Activated CD8-positive, alpha-beta memory T cell treated with anti-CD3 and anti-CD28 coated beads, Interleukin-2, amount 50 U/mL, for 48 hours (primary cell): ENCODE measurements around the gene TAS2R13.

Experiments
- DNase-seq: peaks from one replicate; pipeline ENCODE4 v3.0.0-alpha.2; 2020

The TAS2R13 gene, protein sequence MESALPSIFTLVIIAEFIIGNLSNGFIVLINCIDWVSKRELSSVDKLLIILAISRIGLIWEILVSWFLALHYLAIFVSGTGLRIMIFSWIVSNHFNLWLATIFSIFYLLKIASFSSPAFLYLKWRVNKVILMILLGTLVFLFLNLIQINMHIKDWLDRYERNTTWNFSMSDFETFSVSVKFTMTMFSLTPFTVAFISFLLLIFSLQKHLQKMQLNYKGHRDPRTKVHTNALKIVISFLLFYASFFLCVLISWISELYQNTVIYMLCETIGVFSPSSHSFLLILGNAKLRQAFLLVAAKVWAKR

DNA sequence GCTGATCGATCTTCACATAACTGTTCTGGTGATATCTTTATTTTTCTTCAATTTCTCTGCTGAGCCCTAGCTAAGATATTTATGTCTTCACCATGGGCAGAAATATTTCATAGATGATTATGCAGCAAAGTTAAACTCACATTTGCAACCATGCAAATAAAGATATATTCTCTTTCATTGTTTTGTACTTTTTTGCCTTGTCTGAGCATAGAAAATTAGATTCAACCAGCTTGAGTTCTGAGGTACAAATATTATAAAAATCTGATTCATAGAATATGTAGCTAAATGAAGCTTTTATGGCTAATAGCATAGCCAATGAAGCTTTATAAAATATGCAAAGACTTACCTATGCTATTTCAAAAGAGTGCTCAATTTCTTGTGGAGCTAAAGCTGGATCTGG, at the start of gene TAS2R13:
TAS2R13 (minus strand) TSS at position 101 of the 400 bp plus-strand sequence. CDS start 264 bp downstream, outside the sequence.
- no peak for DNase-seq

DNA sequence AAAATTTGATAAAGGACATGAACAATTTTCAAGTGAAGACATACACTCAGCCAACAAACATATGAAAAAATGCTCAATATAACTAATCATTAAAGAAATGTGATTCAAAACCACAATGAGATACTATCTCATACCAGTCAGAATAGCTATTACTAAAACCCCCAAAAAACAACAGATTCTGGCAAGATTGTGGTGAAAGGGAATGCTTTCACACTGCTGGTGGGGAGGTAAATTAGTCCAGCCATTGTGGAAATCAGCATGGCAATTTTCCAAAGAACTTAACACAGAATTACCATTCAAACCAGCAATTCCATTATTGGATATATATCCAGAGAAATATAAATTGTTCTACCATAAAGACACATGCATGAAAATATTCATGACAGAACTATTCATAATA, 48.4 kb upstream of the TAS2R13 start:
- DNase-seq: no peak

DNA sequence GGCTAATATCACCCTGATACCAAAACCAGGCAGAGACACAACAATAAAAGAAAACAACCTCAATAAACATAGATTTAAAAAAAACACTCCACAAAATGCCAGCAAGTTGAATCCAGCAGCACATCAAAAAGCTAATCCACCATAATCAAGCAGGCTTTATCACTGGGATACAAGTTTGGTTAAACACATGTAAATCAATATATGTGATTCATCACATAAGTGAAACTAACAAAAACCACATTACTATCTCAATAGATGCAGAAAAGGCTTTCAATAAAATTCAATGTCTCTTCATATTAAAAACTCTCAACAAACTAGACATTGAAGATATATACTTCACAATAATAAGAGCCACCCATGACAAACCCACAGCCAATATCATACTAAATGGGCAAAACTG, 46.7 kb upstream of the TAS2R13 start:
- DNase-seq: no peak

DNA sequence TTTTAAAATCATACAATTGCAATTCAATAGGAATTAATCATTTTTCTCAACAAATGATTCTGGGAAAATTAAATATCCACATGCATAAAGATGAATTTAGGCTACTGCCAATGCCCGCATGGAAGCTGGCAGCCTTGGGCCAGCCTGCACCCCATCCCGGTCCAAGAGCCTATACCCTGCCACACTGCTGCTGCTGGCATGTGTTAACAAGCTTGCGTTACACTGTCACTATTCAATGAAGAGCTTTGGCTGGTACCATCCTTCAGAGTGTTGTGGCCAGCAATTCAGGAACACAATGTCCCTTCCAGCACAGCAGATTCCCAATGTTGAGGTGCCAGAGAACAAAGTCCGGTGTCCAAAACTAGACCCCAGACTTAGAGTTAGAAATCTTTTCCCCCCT, 43.3 kb upstream of the TAS2R13 start:
- DNase-seq: no peak

DNA sequence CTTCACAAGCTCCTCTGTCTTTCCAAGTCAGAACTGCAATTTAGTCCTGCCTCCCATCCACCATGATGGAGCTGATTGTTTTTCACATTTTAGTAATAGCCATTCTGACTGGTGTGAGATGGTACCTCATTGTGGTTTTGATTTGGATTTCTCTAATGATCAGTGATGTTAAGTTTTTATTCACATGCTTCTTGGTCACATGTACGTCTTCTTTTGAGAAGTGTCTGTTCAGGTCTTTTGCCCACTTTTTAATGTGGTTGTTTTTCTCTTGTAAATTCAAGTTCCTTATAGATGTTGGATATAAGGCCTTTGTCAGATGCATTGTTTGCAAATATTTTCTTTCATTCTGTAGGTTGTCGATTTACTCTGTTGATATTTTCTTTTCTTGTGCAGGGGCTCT, 33.8 kb upstream of the TAS2R13 start:
- no peak for DNase-seq

DNA sequence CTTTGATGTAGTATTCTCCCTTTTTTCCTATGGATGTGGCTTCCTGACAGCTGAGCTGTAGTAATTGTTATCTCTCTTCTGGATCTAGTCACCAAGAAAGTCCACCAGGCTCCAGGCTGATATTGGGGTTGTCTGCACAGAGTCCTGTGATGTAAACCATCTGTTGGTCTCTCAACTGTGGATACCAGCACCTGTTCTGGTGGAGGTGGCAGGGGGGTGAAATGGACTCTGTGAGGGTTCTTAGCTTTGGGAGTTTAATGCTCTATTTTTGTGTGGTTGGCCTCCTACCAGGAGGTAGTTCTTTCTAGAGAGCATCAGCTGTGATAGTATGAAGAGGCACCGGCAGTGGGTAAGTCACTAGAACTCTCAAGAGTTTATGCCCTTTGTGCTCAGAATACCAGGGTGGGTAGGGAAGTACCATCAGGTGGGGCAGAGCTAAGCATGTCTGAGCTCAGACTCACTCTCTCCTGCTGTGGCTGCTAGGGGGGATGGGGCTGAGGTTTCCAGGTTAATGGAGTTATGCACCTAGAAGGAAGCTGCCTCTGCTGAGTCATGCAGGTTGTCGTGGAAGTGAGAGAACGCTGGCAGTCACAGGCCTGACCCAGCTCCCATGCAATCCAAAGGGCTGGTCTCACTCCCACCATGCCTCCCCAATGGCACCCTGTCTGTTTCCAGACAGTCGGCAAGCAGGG, 32.7 kb upstream of the TAS2R13 start:
- no peak for DNase-seq

DNA sequence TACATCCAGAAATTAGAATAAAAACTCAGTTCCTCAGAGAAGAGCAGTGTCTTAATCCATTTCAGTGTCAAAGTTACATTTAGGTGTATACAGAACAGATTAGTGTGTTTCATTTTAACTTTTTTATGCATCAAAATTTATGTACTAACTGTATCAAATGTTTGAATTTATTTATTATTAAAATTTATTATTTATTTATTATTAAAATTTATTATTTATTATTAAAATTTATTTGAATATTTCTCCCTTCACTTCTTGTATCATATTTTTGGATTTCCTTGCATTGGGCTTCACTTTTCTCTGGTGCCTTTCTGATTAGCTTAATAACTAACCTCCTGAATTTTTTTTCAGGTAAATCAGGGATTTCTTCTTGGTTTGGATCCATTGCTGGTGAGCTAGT, 32.0 kb upstream of the TAS2R13 start:
- no peak for DNase-seq

DNA sequence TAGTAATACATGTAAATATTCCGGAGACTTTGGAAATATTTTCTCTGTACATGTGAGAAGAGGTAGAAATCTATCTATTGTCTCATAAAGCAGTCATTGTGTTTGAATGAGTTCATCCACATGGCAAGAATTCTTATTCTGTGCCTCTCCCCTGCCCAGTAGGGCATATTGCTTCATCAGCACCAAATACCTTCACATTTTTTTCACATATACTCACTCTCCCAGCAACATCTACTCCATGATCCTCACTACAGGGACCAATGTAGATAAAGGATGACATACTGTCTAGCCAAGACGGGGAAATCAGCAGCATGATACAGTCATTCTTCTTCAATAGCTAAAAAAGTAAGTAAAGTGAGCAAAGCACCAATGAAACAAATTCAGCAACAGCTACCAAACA, 31.0 kb upstream of the TAS2R13 start:
- DNase-seq: no peak

DNA sequence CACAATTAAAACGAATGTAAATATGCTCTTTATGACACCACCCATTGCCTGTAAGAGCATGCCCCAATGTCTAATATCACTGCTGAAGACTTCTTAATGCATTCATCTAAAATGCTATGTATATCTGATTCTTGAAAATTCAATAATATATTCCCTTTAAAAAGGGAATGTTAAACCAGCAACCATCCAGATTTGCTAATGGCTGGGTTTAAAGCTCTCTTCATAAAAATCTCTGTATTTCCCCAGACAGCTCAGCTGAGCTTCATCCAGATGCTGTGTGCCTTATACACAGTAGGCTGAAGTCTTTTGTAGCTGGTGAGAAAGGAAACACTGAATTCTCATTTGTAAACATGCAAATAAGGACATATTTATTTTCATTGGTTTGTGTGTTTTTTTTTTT, 29.8 kb upstream of the TAS2R13 start, which contains the start of gene TAS2R14:
TAS2R14 (minus strand) TSS at position 101 of the 400 bp plus-strand sequence; CDS start at position 45, 56 bp downstream.
- no peak for DNase-seq

DNA sequence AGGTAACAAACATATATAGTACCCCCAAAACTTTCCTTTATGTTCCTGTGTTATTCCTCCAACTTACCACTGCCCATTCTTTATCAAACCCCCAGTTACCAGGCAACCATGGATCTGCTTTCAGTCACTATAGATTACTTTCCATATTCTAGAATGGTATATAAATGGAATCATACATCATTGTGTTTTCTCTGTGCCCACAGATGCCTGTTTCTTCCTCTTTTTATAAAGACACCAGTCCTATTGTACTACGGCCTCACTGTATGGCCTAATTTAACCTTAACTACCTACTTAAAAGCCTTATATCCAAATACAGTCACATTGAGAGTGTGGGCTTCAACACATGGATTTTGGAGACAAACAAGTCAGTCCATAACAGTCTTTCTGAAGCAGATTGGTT, 27.1 kb upstream of the TAS2R13 start:
- no peak for DNase-seq

DNA sequence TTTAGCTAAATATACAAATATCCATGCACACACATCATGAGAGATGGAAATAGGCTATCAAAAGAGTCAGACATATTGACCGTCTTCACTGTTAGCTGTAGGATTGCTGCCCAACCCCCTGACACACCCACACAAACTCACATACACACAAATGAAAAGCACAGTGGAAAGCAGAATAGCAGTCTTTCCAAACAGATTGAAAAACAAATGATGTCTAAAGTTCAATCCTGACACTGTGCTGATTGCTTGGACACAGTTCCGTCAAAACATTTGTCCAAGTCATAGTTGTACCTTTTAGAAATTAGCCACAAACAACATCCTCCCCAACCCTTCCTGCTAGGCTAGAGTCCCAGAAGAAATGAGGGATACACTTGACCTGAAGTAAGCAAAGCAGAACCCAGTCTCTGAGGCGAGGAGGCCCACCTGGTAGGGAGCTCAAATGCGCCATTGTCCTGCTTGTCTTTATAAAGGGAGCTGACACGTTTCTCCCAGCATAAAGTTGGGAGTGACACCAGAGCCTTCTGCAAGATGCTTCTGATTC, 19.5 kb upstream of the TAS2R13 start, which contains the start of gene PRH2:
PRH2 (plus strand) TSS at position 491 of the 541 bp plus-strand sequence; CDS start at position 529, 38 bp downstream.
- no peak for DNase-seq

DNA sequence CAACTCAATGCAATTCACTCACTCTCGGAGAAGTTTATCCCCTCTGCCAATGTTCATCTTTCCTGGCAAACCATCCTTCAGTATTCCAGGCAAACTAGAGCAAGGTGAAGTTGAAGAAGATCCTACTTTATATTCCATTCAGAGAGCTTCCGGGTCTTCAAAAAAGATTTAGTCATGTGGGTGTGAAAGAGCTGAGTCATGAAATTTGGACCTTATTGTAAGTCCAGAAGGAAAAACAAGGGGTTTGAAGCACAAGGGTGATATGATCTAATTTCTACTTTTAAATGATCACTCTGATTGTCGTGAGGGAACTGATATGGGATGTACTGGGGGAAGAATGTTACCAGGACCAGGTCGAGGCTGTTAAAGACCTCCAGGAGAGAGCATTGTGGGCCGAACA, 16.9 kb upstream of the TAS2R13 start:
- DNase-seq: no peak

DNA sequence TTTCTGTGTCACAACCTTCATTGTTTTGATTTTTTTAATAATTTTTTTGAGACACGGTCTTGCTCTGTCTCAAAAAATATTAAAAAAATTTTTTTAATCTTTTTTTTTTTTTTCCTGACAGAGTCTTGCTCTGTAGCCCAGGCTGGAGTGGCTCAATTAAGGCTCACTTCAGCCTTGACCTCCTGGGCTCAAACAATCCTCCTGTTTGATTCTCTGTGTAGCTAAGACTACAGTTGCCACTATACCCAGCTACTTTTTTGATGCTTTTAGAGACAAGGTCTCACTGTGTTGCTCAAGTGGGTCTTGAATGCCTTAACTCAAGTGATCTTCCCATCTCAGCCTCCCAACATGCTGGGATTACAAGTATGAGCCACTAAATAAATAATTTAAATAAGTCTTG, 10.4 kb upstream of the TAS2R13 start:
- DNase-seq: no peak

DNA sequence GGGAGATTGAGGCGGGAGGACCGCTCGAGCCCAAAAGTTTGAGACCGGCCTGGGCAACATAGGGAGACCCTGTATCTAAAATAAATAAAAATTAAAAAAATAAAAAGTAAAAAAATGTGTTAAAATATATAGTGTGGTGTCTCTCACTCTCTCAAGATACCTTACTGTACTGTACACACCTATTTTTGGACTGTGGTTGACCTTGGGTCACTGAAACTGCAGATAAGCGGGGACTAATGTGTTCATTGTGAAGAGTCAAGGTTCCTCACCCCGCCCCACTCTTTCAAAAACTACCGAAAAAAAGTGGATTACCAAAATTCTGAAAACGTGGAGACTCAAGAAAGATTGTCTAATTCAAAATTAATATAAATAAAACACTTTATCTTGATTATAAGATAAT, 1.0 kb upstream of the TAS2R13 start:
- no peak for DNase-seq

DNA sequence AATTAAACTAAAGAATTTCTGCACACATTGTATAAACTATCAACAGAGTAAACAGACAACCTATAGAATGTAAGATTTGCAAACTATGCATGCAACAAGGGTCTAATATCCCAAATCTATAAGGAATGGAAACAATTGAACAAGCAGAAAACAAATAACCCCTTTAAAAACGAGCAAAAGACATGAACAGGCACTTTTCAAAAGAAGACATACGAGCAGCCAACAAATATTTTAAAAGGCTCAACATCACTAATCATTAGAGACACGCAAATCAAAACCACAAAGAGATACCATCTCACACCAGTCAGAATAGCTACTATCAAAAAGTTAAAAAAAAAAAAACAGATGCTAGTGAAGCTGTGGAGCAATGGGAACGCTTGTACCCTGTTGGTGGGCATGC, 4.7 kb downstream of the TAS2R13 start:
- DNase-seq: no peak

DNA sequence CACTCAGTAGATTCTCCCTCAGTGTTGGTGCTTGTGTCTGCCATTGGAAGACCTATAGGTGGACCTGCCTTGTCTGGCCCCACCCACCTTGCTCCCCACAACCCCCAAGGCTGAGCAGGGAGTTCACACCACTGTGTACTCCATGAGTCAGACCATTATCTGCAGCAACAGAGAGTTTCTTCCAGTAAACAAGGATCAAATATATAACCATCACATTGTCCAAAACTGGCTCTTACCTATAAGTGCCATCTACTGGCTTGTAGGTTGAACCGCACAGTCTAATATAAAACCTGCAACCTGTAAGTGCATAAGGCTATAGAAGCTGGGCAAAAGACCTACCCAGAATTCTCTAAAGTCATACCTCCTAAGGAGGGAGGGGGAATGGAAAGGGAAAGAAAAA, 7.9 kb downstream of the TAS2R13 start:
- no peak for DNase-seq

DNA sequence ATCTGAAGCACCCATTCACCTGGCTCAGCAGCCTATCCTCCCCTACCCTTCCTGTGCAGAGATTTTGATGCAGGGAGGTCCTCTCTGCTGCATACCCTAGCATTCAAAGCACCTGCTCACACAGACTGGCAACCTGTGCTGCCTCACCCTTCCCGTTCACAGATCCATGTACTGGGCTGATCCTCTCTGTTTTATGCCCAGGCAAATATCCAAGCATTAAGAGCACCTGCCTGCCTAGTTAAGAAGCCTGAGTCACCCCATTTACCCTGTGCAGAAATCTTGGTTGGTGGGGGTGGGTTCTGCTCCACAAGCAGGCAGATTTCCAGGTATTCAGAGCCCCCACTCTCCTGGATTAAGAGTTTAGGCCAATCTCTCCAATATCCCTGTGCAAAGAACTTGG, 8.4 kb downstream of the TAS2R13 start:
- DNase-seq: no peak

DNA sequence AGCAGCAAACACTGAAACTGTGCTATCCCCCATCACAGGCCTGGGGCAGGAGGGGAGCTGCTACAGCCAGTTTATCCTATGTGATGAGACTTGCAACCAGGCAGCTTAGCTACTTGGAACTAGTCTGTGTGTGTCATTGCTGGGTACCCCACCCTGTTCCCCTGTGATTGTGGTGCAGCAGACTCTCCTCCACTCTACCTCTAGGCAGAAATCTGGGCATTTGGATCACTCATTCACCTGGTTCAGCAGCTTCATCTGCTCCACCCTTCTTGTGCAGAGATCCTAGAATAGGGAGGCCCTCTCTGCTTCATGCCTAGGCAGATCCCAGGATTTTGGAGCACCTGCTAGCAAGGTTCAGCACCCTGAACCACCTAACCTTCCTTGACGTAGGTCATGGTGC, 8.8 kb downstream of the TAS2R13 start:
- no peak for DNase-seq

DNA sequence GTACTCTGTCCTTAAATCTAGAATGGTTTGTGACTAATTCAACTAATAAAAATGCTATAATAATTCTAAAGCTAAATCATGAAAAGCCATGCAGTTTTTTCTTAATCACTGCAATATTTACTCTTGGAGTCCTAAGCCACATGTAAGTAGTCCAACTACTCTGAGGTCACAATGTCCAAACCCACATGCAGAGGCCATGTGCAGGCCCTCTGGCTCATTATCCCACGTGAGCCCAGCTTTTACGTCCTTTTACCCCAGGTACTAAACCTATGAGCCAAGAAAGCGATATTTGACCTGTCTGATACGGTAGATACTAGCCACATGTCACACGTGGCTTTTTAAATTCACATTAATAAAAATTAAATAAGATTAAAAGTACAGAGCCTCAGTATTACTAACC, 12.5 kb downstream of the TAS2R13 start:
- no peak for DNase-seq

DNA sequence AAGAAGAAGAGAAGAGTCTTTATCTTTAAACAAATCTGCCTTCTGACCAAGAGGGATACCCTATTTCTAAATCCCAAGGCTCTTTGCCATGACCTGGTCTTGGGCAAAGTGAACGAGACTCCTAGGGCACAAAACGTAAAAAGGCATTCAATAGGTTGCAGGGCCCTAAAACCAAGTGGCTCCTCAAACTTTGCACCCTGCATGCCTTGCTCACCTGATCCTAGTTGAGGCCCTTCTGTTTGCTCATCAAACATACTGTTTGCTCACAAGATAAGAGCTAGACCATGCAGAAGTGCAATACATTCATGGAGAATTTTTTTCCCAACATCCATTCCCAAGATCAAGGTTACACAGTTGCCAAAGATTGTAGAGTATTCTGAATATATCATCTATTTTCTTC, 17.4 kb downstream of the TAS2R13 start:
- DNase-seq: no peak

DNA sequence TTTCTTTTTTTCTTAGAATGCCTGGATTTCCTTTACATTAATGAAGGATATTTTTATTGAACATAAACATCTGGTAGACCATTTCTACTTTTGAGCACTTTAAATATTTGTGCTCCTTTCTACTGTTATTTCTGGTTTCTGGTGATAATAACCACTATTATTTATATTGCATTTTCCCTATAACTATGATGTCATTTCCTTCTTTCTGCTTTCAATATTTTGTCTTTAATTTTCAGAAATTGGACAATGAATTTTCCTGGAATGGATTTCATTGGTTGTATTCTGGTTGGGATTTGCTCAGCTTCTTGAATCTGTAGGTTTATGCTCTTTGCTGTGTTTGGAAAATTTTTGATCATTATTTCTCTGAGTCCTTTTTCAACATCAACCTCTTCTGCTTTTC, 20.1 kb downstream of the TAS2R13 start:
- no peak for DNase-seq

DNA sequence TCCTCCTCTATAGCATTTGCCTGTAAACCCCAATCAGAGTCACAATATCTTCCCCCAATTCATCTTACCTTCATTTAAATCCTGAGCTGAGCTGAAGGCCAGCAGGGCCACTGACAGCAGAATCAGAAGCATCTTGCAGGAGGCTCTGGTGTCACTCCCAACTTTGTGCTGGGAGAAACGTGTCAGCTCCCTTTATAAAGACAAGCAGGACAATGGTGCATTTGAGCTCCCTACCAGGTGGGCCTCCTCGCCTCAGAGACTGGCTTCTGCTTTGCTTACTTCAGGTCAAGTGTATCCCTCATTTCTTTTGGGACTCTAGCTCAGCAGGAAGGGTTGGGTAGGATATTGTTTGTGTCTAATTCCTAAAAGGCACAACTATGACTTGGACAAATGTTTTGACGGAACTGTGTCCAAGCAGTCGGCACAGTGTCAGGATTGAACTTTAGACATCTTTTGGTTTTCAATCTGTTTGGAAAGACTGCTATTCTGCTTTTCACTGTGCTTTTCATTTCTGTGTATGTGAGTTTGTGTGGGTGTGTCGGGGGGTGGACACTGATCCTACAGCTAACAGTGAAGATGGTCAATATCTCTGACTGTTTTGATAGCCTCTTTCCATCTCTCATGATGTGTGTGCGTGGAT, 25.2 kb downstream of the TAS2R13 start, which contains the start of gene PRH1:
PRH1 (minus strand) TSS at position 170 of the 640 bp plus-strand sequence; CDS start at position 132, 38 bp downstream.
- no peak for DNase-seq

DNA sequence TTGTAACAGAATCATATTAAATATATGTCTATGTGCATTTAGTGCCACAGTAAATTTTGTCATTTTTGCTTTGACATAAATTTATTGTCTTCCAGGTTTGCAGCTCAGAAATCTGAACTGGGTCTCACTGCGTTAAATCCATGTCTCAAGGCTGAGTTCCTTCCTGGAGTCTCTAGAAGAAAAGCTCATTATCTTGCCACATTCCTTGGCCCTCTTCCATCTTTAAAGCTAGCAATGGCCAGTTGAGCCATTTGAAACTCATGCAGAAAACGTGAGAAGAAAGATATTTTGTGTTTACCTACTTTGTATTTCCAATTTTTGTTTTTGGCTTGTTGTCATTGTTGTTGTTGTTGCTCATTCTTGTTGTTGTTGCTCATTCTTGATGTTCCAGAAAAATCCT, 36.0 kb downstream of the TAS2R13 start:
- no peak for DNase-seq

DNA sequence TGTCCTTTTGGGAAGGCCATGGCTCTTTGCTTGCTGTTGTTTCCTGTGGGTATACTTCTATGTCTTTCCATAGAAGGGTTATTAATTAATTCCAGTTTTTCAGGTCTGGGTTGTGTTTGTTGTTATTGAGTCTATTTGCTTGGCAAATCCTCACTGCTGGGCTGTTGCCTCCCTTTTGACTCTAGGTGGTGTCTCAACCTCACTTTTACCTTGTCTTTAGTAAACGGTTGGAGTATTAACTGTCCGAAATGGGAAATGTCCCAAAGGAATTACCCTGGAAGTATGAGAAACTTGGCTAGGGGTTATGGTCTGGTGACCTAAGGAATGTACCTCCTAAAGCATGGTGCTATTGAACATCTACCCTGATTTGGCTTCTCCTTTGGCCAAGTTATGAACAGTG, 42.0 kb downstream of the TAS2R13 start:
- no peak for DNase-seq
